Keratinocyte (primary cell): Measurements from ENCODE around the gene CMTR1. TPM values are rescaled to one million over a fixed set of nuclear protein-coding genes. Genes with fewer than 3 reads are reported as not detected.

Experiments used
- DNase-seq: peaks from one replicate; pipeline ENCODE4 v3.0.0-alpha.2; 2011; ENCODE audit warnings: low read depth, missing footprints, low spot score
- FAIRE-seq: peaks from 2 replicates; lab custom pipeline; 2011; peaks lifted over from hg19 to GRCh38; lab: Jason Lieb, UNC
- H2AFZ ChIP-seq: 2 replicates; pipeline ENCODE4 v1.6.0; 2012; ENCODE audit warnings: low read length, control low read depth, inconsistent platforms; ENCODE audit not compliant: control insufficient read depth
- H3K27ac ChIP-seq: 2 replicates; pipeline ENCODE4 v1.5.1; 2011; ENCODE audit warnings: low read length; ENCODE audit not compliant: control insufficient read depth, insufficient read depth
- H3K27me3 ChIP-seq: 3 replicates; pipeline ENCODE4 v1.6.0; 2011; ENCODE audit warnings: low read length; ENCODE audit not compliant: control insufficient read depth, insufficient read depth; ENCODE audit errors: extremely low read depth
- H3K36me3 ChIP-seq, 2 experiments: 2 replicates in 1 of 2; 3 replicates in 1 of 2; pipeline ENCODE4 v1.5.1; 2011; ENCODE audit warnings: low read length in 2 of 2, mild to moderate bottlenecking in 1 of 2; ENCODE audit not compliant: control insufficient read depth in 2 of 2, insufficient read depth in 2 of 2; ENCODE audit errors: extremely low read depth in 1 of 2
- H3K4me1 ChIP-seq: 3 replicates; pipeline ENCODE4 v1.5.1; 2011; ENCODE audit warnings: low read length; ENCODE audit not compliant: control insufficient read depth, insufficient read depth; ENCODE audit errors: extremely low read depth
- H3K4me2 ChIP-seq: 3 replicates; pipeline ENCODE4 v1.6.0; 2011; ENCODE audit warnings: low read depth, low read length; ENCODE audit not compliant: control insufficient read depth, insufficient read depth; ENCODE audit errors: extremely low read depth
- H3K4me3 ChIP-seq, 3 experiments: fragments of 200-600 bp in 1 of 3; sonication (generic) in 1 of 3; 2 replicates in 2 of 3; 3 replicates in 1 of 3; pipeline ENCODE4 v1.5.1; 2011 to 2016; ENCODE audit warnings: low read length in 3 of 3, mild to moderate bottlenecking in 3 of 3, control low read depth in 2 of 3, inconsistent platforms in 1 of 3, low read depth in 1 of 3, mixed read lengths in 1 of 3, mixed run types in 1 of 3, moderate library complexity in 1 of 3; ENCODE audit not compliant: control insufficient read depth in 2 of 3, insufficient read depth in 2 of 3; ENCODE audit errors: extremely low read depth in 1 of 3
- H3K79me2 ChIP-seq: 2 replicates; pipeline ENCODE4 v1.6.0; 2012; ENCODE audit warnings: low read length; ENCODE audit not compliant: control insufficient read depth, insufficient read depth
- H3K9ac ChIP-seq: 3 replicates; pipeline ENCODE4 v1.6.0; 2011; ENCODE audit warnings: low read length; ENCODE audit not compliant: control insufficient read depth, insufficient read depth; ENCODE audit errors: extremely low read depth
- H3K9me1 ChIP-seq: 3 replicates; pipeline ENCODE4 v1.6.0; 2011; ENCODE audit warnings: low read length; ENCODE audit not compliant: control insufficient read depth, insufficient read depth; ENCODE audit errors: extremely low read depth
- H3K9me3 ChIP-seq: 2 replicates; pipeline ENCODE4 v1.5.1; 2012; ENCODE audit warnings: low read depth, low read length; ENCODE audit not compliant: control insufficient read depth
- H4K20me1 ChIP-seq: 3 replicates; pipeline ENCODE4 v1.6.0; 2011; ENCODE audit warnings: low read length; ENCODE audit not compliant: control insufficient read depth, insufficient read depth; ENCODE audit errors: extremely low read depth
- CTCF ChIP-seq, 3 experiments: IDR thresholded peaks in 1 of 3; conservative IDR thresholded peaks in 1 of 3; optimal IDR thresholded peaks in 1 of 3; 2 replicates in 2 of 3; 3 replicates in 1 of 3; pipeline versions ENCODE3 to v1.5.1; 2011; ENCODE audit warnings: low read length in 3 of 3, mild to moderate bottlenecking in 3 of 3, moderate library complexity in 2 of 3, control low read depth in 1 of 3, inconsistent platforms in 1 of 3; ENCODE audit not compliant: insufficient read depth in 2 of 3; ENCODE audit errors: extremely low read depth in 1 of 3
- EZH2 ChIP-seq: IDR thresholded peaks from one replicate; pipeline ENCODE4 v1.6.1; 2012; ENCODE audit warnings: inconsistent platforms, mild to moderate bottlenecking, low read length, moderate library complexity
- dilution Hi-C: fragments of 300-500 bp; cut with MboI; formaldehyde crosslinking; loops from one replicate; pipeline ENCODE4 v1.7.0; 2020; ENCODE audit warnings: low sequenced_read_pairs; ENCODE audit not compliant: extremely low pct_ligation_motif_present
- polyA plus RNA-seq, 5 experiments: library from polyadenylated mRNA; depleted of rRNA in 3 of 5; stranded (reverse) in 3 of 5; stranded (forward) in 1 of 5; unstranded in 1 of 5; fragments of >200 nt; gene quantifications; 1 replicate in 1 of 5; 2 replicates in 3 of 5; 3 replicates in 1 of 5; pipeline versions ENCODE4 v1.2.1 to v1.2.3, GENCODE V29; 2011 to 2012; ENCODE audit warnings: missing spikeins in 2 of 5, low read depth in 1 of 5, low replicate concordance in 1 of 5

The CMTR1 gene
- polyA plus RNA-seq, 1 donor (not counting 4 experiments of a cell fraction or from before 2014, with no cell fraction given): 24.6 TPM

GRCh38 chr6:37516920-37517405 lies 83.9 kb downstream of the CMTR1 start:
- dilution Hi-C loops: no loop called here

GRCh38 chr6:37517411-37517812 lies 84.4 kb downstream of the CMTR1 start:
- H3K9ac ChIP-seq: no peak overlapping the region
- no peaks in the 10 kb centered on the region for H3K9me1 ChIP-seq
- peaks cover 13% of the 10 kb centered on the region for H3K4me1 ChIP-seq
- FAIRE-seq (no peak), DNase-seq (no peak)
- dilution Hi-C loops: no loop called here
- no peak overlapping the region for H3K4me3 ChIP-seq
- peaks cover 16% of the 10 kb centered on the region for H3K27me3 ChIP-seq
- no peak for TF ChIP-seq EZH2
- no peak for TF ChIP-seq CTCF (optimal IDR thresholded peaks at IDR 0.05 in 1 of 3, IDR thresholded peaks at IDR 0.05 in 1 of 3, conservative IDR thresholded peaks at IDR 0.05 in 1 of 3; ENCODE audit: extremely low read depth in 1 of 3, insufficient read depth in 2 of 3, low read length in 3 of 3)
- H3K79me2 ChIP-seq: no peaks in the 10 kb centered on the region
- no peaks in the 10 kb centered on the region for H4K20me1 ChIP-seq
- no peak overlapping the region for H3K4me2 ChIP-seq
- no peak overlapping the region for H2AFZ ChIP-seq
- no peaks in the 10 kb centered on the region for H3K9me3 ChIP-seq
- H3K27ac ChIP-seq: no peak overlapping the region
- H3K36me3 ChIP-seq: no peaks in the 10 kb centered on the region

More at GRCh38 chr6:37516920-37517405, 83.9 kb downstream of the CMTR1 start:
- no peak overlapping the region for H3K27ac ChIP-seq
- no peak overlapping the region for H3K4me2 ChIP-seq
- H3K9me3 ChIP-seq: no peaks in the 10 kb centered on the region
- TF ChIP-seq CTCF (optimal IDR thresholded peaks at IDR 0.05 in 1 of 3, IDR thresholded peaks at IDR 0.05 in 1 of 3, conservative IDR thresholded peaks at IDR 0.05 in 1 of 3; ENCODE audit: extremely low read depth in 1 of 3, insufficient read depth in 2 of 3, low read length in 3 of 3) (no peak), EZH2 (no peak)
- H2AFZ ChIP-seq: no peak overlapping the region
- H3K79me2 ChIP-seq: no peaks in the 10 kb centered on the region
- H4K20me1 ChIP-seq: no peaks in the 10 kb centered on the region
- no peak overlapping the region for H3K9ac ChIP-seq
- no peak overlapping the region for H3K4me3 ChIP-seq
- no peaks in the 10 kb centered on the region for H3K9me1 ChIP-seq
- H3K4me1 ChIP-seq: peaks cover 13% of the 10 kb centered on the region
- peaks cover 19% of the 10 kb centered on the region for H3K27me3 ChIP-seq
- H3K36me3 ChIP-seq: no peaks in the 10 kb centered on the region
- no peak for DNase-seq
- no peak for FAIRE-seq
